GM18507 (cell line): ENCODE measurements around the gene CXCR6.

Experiments used
- DNase-seq: peaks from one replicate; pipeline ENCODE4 v3.0.0; 2011; ENCODE audit warnings: low read depth; ENCODE audit not compliant: insufficient read length; ENCODE audit errors: extremely low spot score
- FAIRE-seq: peaks from 2 replicates; lab custom pipeline; 2011; peaks lifted over from hg19 to GRCh38; lab: Jason Lieb, UNC

CXCR6 gene

GRCh38 chr3:45964139-45964538 lies 20.9 kb downstream of the CXCR6 start:
- FAIRE-seq (peak; percentile 64), DNase-seq (no peak)

DNA sequence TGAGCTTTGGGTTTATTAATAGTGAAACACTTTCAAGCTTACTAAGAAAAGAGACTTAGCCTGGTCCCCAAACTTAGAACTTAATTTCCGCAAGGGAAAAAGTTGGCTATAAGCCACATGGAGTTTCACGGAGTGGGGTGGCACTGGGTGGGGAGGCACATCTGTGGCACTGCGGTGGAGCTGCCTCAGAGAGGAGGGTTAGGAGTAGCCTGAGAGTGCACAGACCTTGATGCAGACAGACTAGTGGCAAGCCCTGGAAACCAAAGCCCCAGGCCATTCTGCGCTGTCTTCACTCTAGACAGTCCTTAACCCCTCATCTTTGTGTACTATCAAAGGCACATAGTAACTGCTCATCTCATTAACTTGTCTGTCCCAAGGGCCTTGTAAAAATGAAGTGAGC lies 22.0 kb downstream of the CXCR6 start:
- FAIRE-seq (no peak), DNase-seq (no peak)

- DNase-seq, result no peak
- no peak for FAIRE-seq
Observed at GRCh38 chr3:45965653-45966052, 22.4 kb downstream of the CXCR6 start.

GRCh38 chr3:45966371-45966791 lies 23.1 kb downstream of the CXCR6 start:
- no peak for DNase-seq
- FAIRE-seq, result no peak

- FAIRE-seq (no peak), DNase-seq (no peak)
Observed at GRCh38 chr3:45966950-45967640, 23.8 kb downstream of the CXCR6 start.

DNA sequence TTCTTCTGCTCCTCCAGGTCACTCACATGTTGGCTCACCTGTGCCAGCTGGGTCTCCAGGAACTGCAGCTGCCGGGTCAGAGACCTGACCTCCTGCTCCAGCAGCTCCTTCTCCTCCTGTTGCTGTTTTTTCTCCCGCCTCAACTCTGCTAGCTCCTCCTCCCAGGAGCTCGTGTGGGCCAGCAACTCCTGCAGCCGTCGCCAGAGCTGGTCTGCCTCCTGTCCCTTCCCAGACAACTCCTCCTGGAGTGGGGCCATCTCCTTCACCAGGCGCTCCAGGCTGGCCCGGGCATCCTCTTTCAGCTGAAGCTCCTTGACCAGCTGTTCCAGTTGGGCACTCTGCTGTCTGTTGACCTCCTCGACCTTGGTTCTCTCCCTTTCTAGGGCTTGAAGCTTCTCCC lies 24.5 kb downstream of the CXCR6 start:
- DNase-seq, result no peak
- no peak for FAIRE-seq

DNA sequence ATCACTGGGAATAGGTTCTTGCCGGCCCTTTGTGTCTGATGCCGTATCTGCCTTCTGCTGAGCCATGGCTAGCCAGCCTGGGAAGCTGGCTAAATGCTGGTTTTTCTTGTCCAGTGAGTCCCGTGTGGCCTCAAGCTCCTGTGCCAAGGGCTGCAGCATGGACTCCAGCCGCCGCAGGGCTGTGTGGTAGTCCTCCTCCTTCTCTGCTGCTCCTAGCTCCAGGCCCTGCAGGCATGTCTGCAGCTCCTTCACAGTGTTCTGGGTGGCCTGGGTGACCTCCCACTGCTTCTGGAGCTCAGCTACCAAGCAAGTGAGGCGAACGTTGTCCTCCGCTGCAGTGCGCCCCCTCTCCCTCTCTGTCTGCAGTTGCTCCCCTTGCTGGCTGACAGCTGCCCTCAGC lies 24.9 kb downstream of the CXCR6 start:
- DNase-seq, result no peak

DNA sequence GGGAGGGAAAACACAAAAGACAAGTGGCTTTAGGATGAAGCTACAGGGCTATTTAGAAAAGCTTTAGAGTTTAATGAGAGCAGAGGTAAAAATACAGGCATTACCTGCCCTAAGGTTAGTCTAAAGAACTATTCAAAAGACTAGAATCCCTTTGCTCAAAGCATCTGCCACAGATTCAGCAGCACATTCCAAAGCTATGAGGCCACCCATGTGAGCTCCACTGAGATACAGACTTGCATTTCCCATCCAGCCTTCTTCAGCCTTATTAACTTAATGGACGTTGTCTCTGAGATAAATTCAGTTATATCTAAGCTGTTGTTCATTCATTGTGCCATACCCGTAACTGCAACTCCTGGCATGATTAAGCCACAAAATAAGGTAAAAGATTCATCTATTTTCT lies 25.4 kb downstream of the CXCR6 start:
- DNase-seq (no peak), FAIRE-seq (no peak)

More for the DNA sequence above, 24.9 kb downstream of the CXCR6 start:
- no peak for FAIRE-seq

GRCh38 chr3:45969116-45969515 lies 25.9 kb downstream of the CXCR6 start:
- FAIRE-seq, result no peak
- DNase-seq, result no peak

DNA sequence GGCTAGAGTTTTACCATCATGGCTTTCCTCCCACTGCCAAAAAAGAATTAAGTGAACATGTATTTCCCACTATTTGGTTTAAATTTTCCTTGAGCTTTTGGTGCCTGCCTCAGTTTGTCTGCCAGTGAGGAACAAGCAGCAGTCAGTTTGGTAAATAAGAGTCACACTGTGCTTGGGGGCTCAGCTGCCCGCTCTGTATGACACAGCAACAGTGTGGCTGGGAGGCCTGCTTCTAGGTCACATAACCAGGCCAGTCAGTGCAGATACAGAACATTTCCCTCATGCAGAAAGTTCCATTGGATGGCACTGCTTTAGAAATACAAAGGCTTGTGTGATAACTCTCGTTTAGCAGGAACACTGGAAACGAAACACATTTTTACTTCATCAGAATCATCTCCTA lies 26.7 kb downstream of the CXCR6 start:
- DNase-seq, result no peak
- no peak for FAIRE-seq

- FAIRE-seq (peak; percentile 64), DNase-seq (no peak)
Observed at GRCh38 chr3:45972534-45973402, 29.5 kb downstream of the CXCR6 start.

DNA sequence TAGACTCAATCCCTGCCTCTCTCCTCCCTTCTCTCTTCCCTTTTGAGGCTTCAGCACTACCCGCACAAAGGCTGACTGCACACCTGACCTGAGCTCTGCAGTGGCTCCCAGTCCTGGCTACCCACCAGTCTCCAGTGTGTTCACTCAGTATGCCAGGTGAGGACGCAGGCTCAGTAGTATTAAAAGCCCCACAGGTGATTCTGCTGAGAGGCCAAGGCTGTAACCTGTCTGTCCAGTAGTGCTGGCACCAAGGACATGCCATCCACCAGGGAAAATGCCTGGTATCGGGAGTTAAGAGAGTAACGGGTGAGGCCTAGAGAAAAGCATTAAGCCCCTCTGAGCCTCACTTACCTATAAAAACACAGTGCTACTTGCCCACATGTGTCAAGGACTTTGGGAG lies 31.4 kb downstream of the CXCR6 start:
- FAIRE-seq, result no peak

GRCh38 chr3:45975686-45976085 lies 32.4 kb downstream of the CXCR6 start:
- FAIRE-seq, result no peak
- DNase-seq, result no peak

More for the DNA sequence above, 31.4 kb downstream of the CXCR6 start:
- DNase-seq, result no peak

- DNase-seq (no peak), FAIRE-seq (no peak)
Observed at GRCh38 chr3:45976191-45977091, 33.2 kb downstream of the CXCR6 start.

GRCh38 chr3:45978006-45978761 lies 34.9 kb downstream of the CXCR6 start:
- DNase-seq, result no peak
- FAIRE-seq, result no peak

GRCh38 chr3:45979378-45979777 lies 36.1 kb downstream of the CXCR6 start:
- FAIRE-seq (no peak), DNase-seq (no peak)

- DNase-seq (no peak), FAIRE-seq (no peak)
Observed at GRCh38 chr3:45980229-45980813, 37.1 kb downstream of the CXCR6 start.

DNA sequence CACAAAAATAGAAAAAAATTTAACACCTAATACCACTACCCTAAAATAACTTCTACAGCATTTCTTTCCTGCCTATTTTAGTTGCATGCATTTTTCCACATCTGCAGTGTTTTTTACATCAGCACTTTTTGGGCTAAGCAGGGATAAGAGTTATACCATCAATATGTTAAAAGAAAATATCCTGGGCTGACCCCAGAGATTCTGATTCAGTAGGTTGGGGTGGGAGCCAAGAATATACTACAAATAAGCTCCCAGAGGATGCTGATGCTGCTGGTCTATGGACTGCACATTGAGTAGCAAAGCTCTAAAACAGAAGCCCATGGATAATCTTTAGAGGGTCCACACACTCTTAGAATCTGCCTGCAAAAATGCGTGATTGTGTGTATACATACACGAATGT lies 37.6 kb downstream of the CXCR6 start:
- DNase-seq (no peak), FAIRE-seq (no peak)
